ENCODE data around the gene DCAF8.
A peak's percentile ranks its signal among the peaks of the same experiment; 100 is the strongest.

The DCAF8 gene

GRCh38 chr1:160264795-160265307 is 2.5 kb upstream of the DCAF8 start:
- no peak for ATAC-seq
- TF ChIP-seq POU6F1 (CRISPR knock-in tag; IDR thresholded peaks at IDR 0.05; ENCODE audit: borderline replicate concordance, low read depth) (no peak), ZNF8 (CRISPR knock-in tag; IDR thresholded peaks at IDR 0.05) (no peak)

GRCh38 chr1:160261556-160261892 is 825 bp downstream of the DCAF8 start:
- peak; percentile 71 for ATAC-seq

GRCh38 chr1:160260406-160261382 is 1.7 kb downstream of the DCAF8 start:
- ATAC-seq, result peak; percentile 31
- TF ChIP-seq ZC3H10 (CRISPR knock-in tag; IDR thresholded peaks at IDR 0.05) (no peak), TCF4 (CRISPR knock-in tag; IDR thresholded peaks at IDR 0.05; ENCODE audit: borderline replicate concordance) (no peak), PPARA (CRISPR knock-in tag; IDR thresholded peaks at IDR 0.05; ENCODE audit: borderline replicate concordance) (no peak), OSR1 (CRISPR knock-in tag; IDR thresholded peaks at IDR 0.05) (no peak), ESRRG (CRISPR knock-in tag; IDR thresholded peaks at IDR 0.05) (no peak), GLIS3 (CRISPR knock-in tag; IDR thresholded peaks at IDR 0.05) (no peak), PATZ1 (CRISPR knock-in tag; IDR thresholded peaks at IDR 0.05; ENCODE audit: borderline replicate concordance) (no peak), CSRNP3 (CRISPR knock-in tag; IDR thresholded peaks at IDR 0.05) (no peak), ZFP30 (CRISPR knock-in tag; IDR thresholded peaks at IDR 0.05) (no peak), CSDC2 (CRISPR knock-in tag; IDR thresholded peaks at IDR 0.05) (no peak), ARNTL (CRISPR knock-in tag; IDR thresholded peaks at IDR 0.05; ENCODE audit: borderline replicate concordance, low read depth) (no peak), RARB (CRISPR knock-in tag; IDR thresholded peaks at IDR 0.05) (no peak), TSHZ2 (CRISPR knock-in tag; IDR thresholded peaks at IDR 0.05) (no peak)

More at GRCh38 chr1:160261556-160261892, 825 bp downstream of the DCAF8 start:
- no peak for TF ChIP-seq BACH2 (CRISPR knock-in tag; IDR thresholded peaks at IDR 0.05; ENCODE audit: borderline replicate concordance)
- TF ChIP-seq TSHZ2 (CRISPR knock-in tag; IDR thresholded peaks at IDR 0.05), result no peak
- TF ChIP-seq ARNTL (CRISPR knock-in tag; IDR thresholded peaks at IDR 0.05; ENCODE audit: borderline replicate concordance, low read depth), result no peak
- no peak for TF ChIP-seq ZNF8 (CRISPR knock-in tag; IDR thresholded peaks at IDR 0.05)
- TF ChIP-seq RARB (CRISPR knock-in tag; IDR thresholded peaks at IDR 0.05), result no peak
- TF ChIP-seq TCF4 (CRISPR knock-in tag; IDR thresholded peaks at IDR 0.05; ENCODE audit: borderline replicate concordance), result no peak
- no peak for TF ChIP-seq ISL1 (CRISPR knock-in tag; IDR thresholded peaks at IDR 0.05)
- TF ChIP-seq TOX (CRISPR knock-in tag; IDR thresholded peaks at IDR 0.05; ENCODE audit: borderline replicate concordance), result no peak
- no peak for TF ChIP-seq POU6F1 (CRISPR knock-in tag; IDR thresholded peaks at IDR 0.05; ENCODE audit: borderline replicate concordance, low read depth)
- no peak for TF ChIP-seq ZFP3 (CRISPR knock-in tag; IDR thresholded peaks at IDR 0.05)
- TF ChIP-seq GLIS3 (CRISPR knock-in tag; IDR thresholded peaks at IDR 0.05), result no peak
